Measurements from ENCODE around the gene PRELP. TPM values are rescaled to one million over a fixed set of nuclear protein-coding genes. Genes with fewer than 3 reads are reported as not detected.

The PRELP gene
- total RNA-seq, 1 experiment from 2014 or later = not detected

- BruUV-seq (replicated peaks) = no TSS peak
- intact Hi-C loops (cut with micrococcal nuclease; ENCODE audit: unreplicated experiment) = no loop called here
- peaks cover 27% of the 10 kb centered on the region for H3K4me1 Mint-ChIP-seq (ENCODE audit: low read depth, unreplicated experiment)
- Histone ChIP-seq H3K27me3 (replicated peaks; ENCODE audit: control insufficient read depth, insufficient read depth, low read length) (no peaks in the 10 kb centered on the region), H3K36me3 (ENCODE audit: control insufficient read depth, insufficient read depth, low read length) (no peaks in the 10 kb centered on the region), H3K4me3 (ENCODE audit: low read depth, low read length) (no peak overlapping the region), H3K4me1 (peaks cover 19% of the 10 kb centered on the region), H3K9me3 (no peaks in the 10 kb centered on the region)
- H3K4me3 Mint-ChIP-seq (ENCODE audit: unreplicated experiment) = no peak overlapping the region
- H3K36me3 Mint-ChIP-seq (ENCODE audit: insufficient read depth, unreplicated experiment) = no peaks in the 10 kb centered on the region
- ChIA-PET CTCF (no interaction called here), POLR2A (no interaction called here)
- peak overlapping the region; percentile 50 for H3K27ac Mint-ChIP-seq (ENCODE audit: unreplicated experiment)
- no peaks in the 10 kb centered on the region for H3K27me3 Mint-ChIP-seq (ENCODE audit: insufficient read depth, unreplicated experiment)
- DNase-seq = no peak
- TF ChIP-seq CTCF (IDR thresholded peaks at IDR 0.05; ENCODE audit: insufficient read depth in 1 of 2, low read depth in 1 of 2, low read length in 1 of 2, severe bottlenecking in 1 of 2, unreplicated experiment in 1 of 2) = no peak
- H3K9me3 Mint-ChIP-seq (ENCODE audit: unreplicated experiment) = no peaks in the 10 kb centered on the region
Observed at GRCh38 chr1:203520315-203520714, 44.7 kb downstream of the PRELP start.

DNA sequence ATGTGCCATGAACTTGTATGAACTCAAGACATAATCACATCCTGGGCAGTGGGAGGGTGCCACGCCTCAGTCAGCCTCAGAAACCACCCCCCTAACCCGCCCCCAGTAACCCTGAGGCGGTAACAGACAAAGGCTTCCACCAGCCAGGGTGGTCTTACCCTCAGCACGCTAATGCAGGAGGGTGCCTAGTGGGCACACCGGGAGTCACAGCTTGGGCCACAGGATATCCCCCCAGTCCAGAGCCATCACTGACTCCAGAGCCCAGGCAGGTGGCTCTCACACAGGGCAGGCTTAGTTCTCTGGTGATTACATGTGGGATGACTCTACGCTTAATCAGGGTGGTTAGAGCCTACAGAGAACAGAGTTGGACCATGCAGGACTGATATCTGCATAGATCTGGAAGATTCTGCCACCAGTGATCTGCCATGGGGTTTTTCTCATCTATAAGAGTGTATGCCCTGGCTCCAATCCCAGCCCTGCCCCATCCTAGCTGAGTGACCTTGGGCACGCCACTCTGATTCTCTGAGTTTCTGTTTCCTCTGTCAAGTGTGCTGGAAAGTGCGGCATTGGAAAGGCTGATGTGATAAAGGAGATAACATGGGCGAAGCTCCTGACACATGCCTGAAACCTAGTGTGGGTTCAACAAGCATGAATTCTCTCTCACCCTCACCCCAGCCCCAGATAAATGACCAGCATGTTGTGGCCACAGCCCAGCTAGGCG is 45.6 kb downstream of the PRELP start:
- H3K4me1 Mint-ChIP-seq (ENCODE audit: low read depth, unreplicated experiment) = peaks cover 20% of the 10 kb centered on the region
- DNase-seq = no peak
- ChIA-PET CTCF (no interaction called here), POLR2A (no interaction called here)
- H3K36me3 Mint-ChIP-seq (ENCODE audit: insufficient read depth, unreplicated experiment) = no peaks in the 10 kb centered on the region
- BruUV-seq (replicated peaks) = no TSS peak
- Histone ChIP-seq H3K36me3 (ENCODE audit: control insufficient read depth, insufficient read depth, low read length) (no peaks in the 10 kb centered on the region), H3K9me3 (no peaks in the 10 kb centered on the region), H3K27me3 (replicated peaks; ENCODE audit: control insufficient read depth, insufficient read depth, low read length) (no peaks in the 10 kb centered on the region), H3K4me1 (peaks cover 19% of the 10 kb centered on the region), H3K4me3 (ENCODE audit: low read depth, low read length) (no peak overlapping the region)
- no peak overlapping the region for H3K4me3 Mint-ChIP-seq (ENCODE audit: unreplicated experiment)
- no peaks in the 10 kb centered on the region for H3K9me3 Mint-ChIP-seq (ENCODE audit: unreplicated experiment)
- TF ChIP-seq CTCF (IDR thresholded peaks at IDR 0.05; ENCODE audit: insufficient read depth in 1 of 2, low read depth in 1 of 2, low read length in 1 of 2, severe bottlenecking in 1 of 2, unreplicated experiment in 1 of 2) = no peak
- intact Hi-C loops (cut with micrococcal nuclease; ENCODE audit: unreplicated experiment) = no loop called here
- H3K27me3 Mint-ChIP-seq (ENCODE audit: insufficient read depth, unreplicated experiment) = no peaks in the 10 kb centered on the region
- H3K27ac Mint-ChIP-seq (ENCODE audit: unreplicated experiment) = no peak overlapping the region

DNA sequence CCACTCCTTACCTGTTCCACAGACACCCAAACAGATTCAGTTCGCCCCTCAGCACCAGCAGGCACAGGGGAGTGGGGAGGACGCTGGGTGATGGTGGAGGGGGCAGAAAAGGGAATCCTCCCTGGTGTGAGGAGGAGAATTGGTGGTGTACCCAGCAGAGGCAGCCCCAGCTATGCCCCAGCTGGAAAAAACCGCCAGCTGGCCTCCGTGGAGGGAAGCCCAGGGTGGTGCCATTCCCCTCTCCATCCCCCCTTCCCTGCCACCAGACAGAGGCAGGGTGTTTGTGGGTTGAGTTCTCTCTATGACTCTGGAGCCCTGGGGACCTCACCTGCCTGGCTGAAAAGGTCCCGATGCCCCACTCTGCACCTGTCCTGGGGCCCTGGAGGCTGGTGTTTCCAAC is 46.2 kb downstream of the PRELP start:
- H3K27ac Mint-ChIP-seq (ENCODE audit: unreplicated experiment) = no peak overlapping the region
- H3K4me3 ChIP-seq (ENCODE audit: low read depth, low read length) = no peak overlapping the region
- no peaks in the 10 kb centered on the region for H3K27me3 ChIP-seq (replicated peaks; ENCODE audit: control insufficient read depth, insufficient read depth, low read length)
- H3K36me3 Mint-ChIP-seq (ENCODE audit: insufficient read depth, unreplicated experiment) = no peaks in the 10 kb centered on the region
- intact Hi-C loops (cut with micrococcal nuclease; ENCODE audit: unreplicated experiment) = no loop called here
- H3K4me3 Mint-ChIP-seq (ENCODE audit: unreplicated experiment) = no peak overlapping the region
- ChIA-PET POLR2A (no interaction called here), CTCF (no interaction called here)
- no peak for TF ChIP-seq CTCF (IDR thresholded peaks at IDR 0.05; ENCODE audit: insufficient read depth in 1 of 2, low read depth in 1 of 2, low read length in 1 of 2, severe bottlenecking in 1 of 2, unreplicated experiment in 1 of 2)
- DNase-seq = no peak
- no peaks in the 10 kb centered on the region for H3K36me3 ChIP-seq (ENCODE audit: control insufficient read depth, insufficient read depth, low read length)
- no peaks in the 10 kb centered on the region for H3K27me3 Mint-ChIP-seq (ENCODE audit: insufficient read depth, unreplicated experiment)
- no peaks in the 10 kb centered on the region for H3K9me3 Mint-ChIP-seq (ENCODE audit: unreplicated experiment)
- H3K4me1 Mint-ChIP-seq (ENCODE audit: low read depth, unreplicated experiment) = peaks cover 23% of the 10 kb centered on the region
- peaks cover 19% of the 10 kb centered on the region for H3K4me1 ChIP-seq
- no TSS peak for BruUV-seq (replicated peaks)
- no peaks in the 10 kb centered on the region for H3K9me3 ChIP-seq
